DMS114 treated with DMSO at 0.1 percent for 48 hours (cell line): ENCODE measurements around the gene PSMD13.

Experiments used
- DNase-seq: peaks from one replicate; lab custom pipeline; 2025; ENCODE audit not compliant: unreplicated experiment; lab: John Stamatoyannopoulos, UW

PSMD13 gene

GRCh38 chr11:270451-271318, 33.9 kb downstream of the PSMD13 start:
- no peak for DNase-seq

- no peak for DNase-seq
These were observed 34.5 kb downstream of the PSMD13 start for GRCh38 chr11:271319-271715.

GRCh38 chr11:272195-272930, 35.6 kb downstream of the PSMD13 start:
- no peak for DNase-seq

- no peak for DNase-seq
These were observed 36.1 kb downstream of the PSMD13 start for GRCh38 chr11:272931-273198.

GRCh38 chr11:276219-276618, 39.4 kb downstream of the PSMD13 start:
- no peak for DNase-seq

GRCh38 chr11:278001-278951, 41.5 kb downstream of the PSMD13 start, which contains the start of gene NLRP6:
TSS of gene NLRP6 (plus strand) at chr11:278407. CDS start at chr11:278570, 163 bp downstream.
- DNase-seq = no peak

- DNase-seq = no peak
These were observed 42.5 kb downstream of the PSMD13 start for GRCh38 chr11:279040-279965.

GRCh38 chr11:279966-280705, 43.4 kb downstream of the PSMD13 start:
- DNase-seq = no peak

- DNase-seq = no peak
These were observed 44.1 kb downstream of the PSMD13 start for GRCh38 chr11:280706-281485.

GRCh38 chr11:281486-282161, 44.8 kb downstream of the PSMD13 start:
- DNase-seq = no peak

GRCh38 chr11:282171-282570, 45.4 kb downstream of the PSMD13 start:
- DNase-seq = no peak

GRCh38 chr11:282630-283360, 46.0 kb downstream of the PSMD13 start:
- DNase-seq = no peak

- DNase-seq = no peak
These were observed 46.8 kb downstream of the PSMD13 start for GRCh38 chr11:283405-284104.

- no peak for DNase-seq
These were observed 47.6 kb downstream of the PSMD13 start for GRCh38 chr11:284105-285020.

GRCh38 chr11:285021-285893, 48.5 kb downstream of the PSMD13 start:
- DNase-seq = no peak
